Measurements from ENCODE around the gene UBE3B. TPM values are rescaled to one million over a fixed set of nuclear protein-coding genes. Genes with fewer than 3 reads are reported as not detected.
A peak's percentile ranks its signal among the peaks of the same experiment; 100 is the strongest.

UBE3B gene
- polyA plus RNA-seq, 3 donors = 14.4 to 25.9 (median 18.2) TPM

DNA sequence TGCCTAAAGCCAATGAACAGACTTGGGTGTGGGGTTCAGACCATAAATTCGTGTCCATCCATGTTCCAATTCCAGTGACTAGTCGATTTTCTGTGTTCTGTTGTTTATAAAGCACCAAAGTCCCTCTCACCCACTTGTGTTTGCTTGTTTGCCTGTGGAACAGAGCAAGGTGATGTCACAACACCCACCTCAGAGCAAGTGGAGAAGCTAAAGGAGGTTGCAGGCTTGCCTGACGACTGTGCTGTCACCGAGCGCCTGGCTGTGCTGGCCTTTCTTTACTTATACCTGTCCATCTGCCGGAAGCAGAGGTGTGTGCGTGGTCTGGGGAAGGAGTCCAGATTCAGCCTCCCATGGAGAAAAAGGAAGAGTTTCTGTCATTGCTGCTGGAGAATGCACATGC, 102.2 kb downstream of the UBE3B start:
- H4K20me1 ChIP-seq (ENCODE audit: insufficient read depth, low read length) = no peaks in the 10 kb centered on the region
- Mint-ChIP-seq H3K27ac (no peak overlapping the region), H3K27me3 (ENCODE audit: low read depth in 3 of 3) (peaks cover 0 to 1% (median 0%) of the 10 kb centered on the region in 3 donors), H3K36me3 (peaks cover 53 to 63% of the 10 kb centered on the region in 2 donors), H3K4me3 (no peak overlapping the region), H3K9me3 (no peaks in the 10 kb centered on the region), H3K4me1 (peaks cover 1% of the 10 kb centered on the region)
- H3K27me3 ChIP-seq (ENCODE audit: control insufficient read depth in 2 of 2, insufficient read depth in 2 of 2, low read length in 2 of 2) = no peaks in the 10 kb centered on the region
- no peak overlapping the region for H3K4me2 ChIP-seq (replicated peaks; ENCODE audit: extremely low read depth, low read length, poor library complexity, severe bottlenecking)
- intact Hi-C loops (cut with micrococcal nuclease) = loop anchor here in 1 of 2 donors (10.0 kb wide), 1 partner anchor 95 kb away; no protein-coding TSS in a partner anchor
- H3K4me1 ChIP-seq (ENCODE audit: control insufficient read depth in 1 of 2, insufficient read depth in 2 of 2, low read length in 2 of 2) = peaks cover under 1 to 2% of the 10 kb centered on the region in 2 donors
- H2AFZ ChIP-seq (ENCODE audit: insufficient read depth, low read depth, low read length, poor library complexity, severe bottlenecking) = no peak overlapping the region
- no peaks in the 10 kb centered on the region for H3K79me2 ChIP-seq (ENCODE audit: insufficient read depth, low read length)
- DNase-seq = no peak
- TF ChIP-seq, protein P1, sequence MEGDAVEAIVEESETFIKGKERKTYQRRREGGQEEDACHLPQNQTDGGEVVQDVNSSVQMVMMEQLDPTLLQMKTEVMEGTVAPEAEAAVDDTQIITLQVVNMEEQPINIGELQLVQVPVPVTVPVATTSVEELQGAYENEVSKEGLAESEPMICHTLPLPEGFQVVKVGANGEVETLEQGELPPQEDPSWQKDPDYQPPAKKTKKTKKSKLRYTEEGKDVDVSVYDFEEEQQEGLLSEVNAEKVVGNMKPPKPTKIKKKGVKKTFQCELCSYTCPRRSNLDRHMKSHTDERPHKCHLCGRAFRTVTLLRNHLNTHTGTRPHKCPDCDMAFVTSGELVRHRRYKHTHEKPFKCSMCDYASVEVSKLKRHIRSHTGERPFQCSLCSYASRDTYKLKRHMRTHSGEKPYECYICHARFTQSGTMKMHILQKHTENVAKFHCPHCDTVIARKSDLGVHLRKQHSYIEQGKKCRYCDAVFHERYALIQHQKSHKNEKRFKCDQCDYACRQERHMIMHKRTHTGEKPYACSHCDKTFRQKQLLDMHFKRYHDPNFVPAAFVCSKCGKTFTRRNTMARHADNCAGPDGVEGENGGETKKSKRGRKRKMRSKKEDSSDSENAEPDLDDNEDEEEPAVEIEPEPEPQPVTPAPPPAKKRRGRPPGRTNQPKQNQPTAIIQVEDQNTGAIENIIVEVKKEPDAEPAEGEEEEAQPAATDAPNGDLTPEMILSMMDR (IDR thresholded peaks at IDR 0.05) = no peak
- H3K9me3 ChIP-seq (replicated peaks in 1 of 2; ENCODE audit: control insufficient read depth in 1 of 2, insufficient read depth in 1 of 2, low read length in 2 of 2) = no peaks in the 10 kb centered on the region
- no peak overlapping the region for H3K27ac ChIP-seq (ENCODE audit: low read depth in 1 of 2, low read length in 2 of 2)
- H3K36me3 ChIP-seq (replicated peaks in 1 of 2; ENCODE audit: control insufficient read depth in 1 of 2, insufficient read depth in 2 of 2, low read length in 2 of 2) = peaks cover 24 to 68% of the 10 kb centered on the region in 2 donors
- 100% methylated on average over 4 of the region's 7 CpGs for WGBS (ENCODE audit: insufficient coverage)
- H3K9ac ChIP-seq (ENCODE audit: insufficient read depth, low read length, poor library complexity, severe bottlenecking) = no peak overlapping the region
- H3K4me3 ChIP-seq (replicated peaks in 1 of 3; ENCODE audit: low read depth in 2 of 3, low read length in 3 of 3) = no peak overlapping the region

DNA sequence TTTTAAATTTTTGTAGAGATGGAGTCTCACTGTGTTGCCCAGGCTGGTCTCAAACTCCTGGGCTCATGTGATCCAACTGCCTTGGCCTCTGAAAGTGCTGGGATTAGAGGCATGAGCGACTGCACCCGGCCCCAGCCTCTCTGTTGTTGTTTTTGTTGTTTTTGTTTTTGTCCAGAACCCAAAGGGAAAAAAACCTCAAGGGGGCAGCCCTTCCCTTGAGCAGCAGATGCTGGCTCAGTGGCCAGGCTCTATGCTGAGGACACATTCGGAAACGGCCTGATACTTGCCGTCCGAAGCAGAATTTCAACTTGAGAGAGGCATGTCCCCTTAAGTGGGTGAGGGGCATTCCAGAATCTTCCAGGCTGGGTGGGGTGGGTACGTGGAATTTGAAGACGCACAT, 102.8 kb downstream of the UBE3B start:
- Histone ChIP-seq H3K27me3 (ENCODE audit: control insufficient read depth in 2 of 2, insufficient read depth in 2 of 2, low read length in 2 of 2) (no peaks in the 10 kb centered on the region), H3K36me3 (replicated peaks in 1 of 2; ENCODE audit: control insufficient read depth in 1 of 2, insufficient read depth in 2 of 2, low read length in 2 of 2) (peaks cover 24 to 68% of the 10 kb centered on the region in 2 donors), H3K4me1 (ENCODE audit: control insufficient read depth in 1 of 2, insufficient read depth in 2 of 2, low read length in 2 of 2) (no peaks in the 10 kb centered on the region), H3K9me3 (replicated peaks in 1 of 2; ENCODE audit: control insufficient read depth in 1 of 2, insufficient read depth in 1 of 2, low read length in 2 of 2) (no peaks in the 10 kb centered on the region), H3K27ac (ENCODE audit: low read depth in 1 of 2, low read length in 2 of 2) (no peak overlapping the region), H3K79me2 (ENCODE audit: insufficient read depth, low read length) (no peaks in the 10 kb centered on the region), H3K4me2 (replicated peaks; ENCODE audit: extremely low read depth, low read length, poor library complexity, severe bottlenecking) (no peak overlapping the region), H4K20me1 (ENCODE audit: insufficient read depth, low read length) (no peaks in the 10 kb centered on the region), H3K9ac (ENCODE audit: insufficient read depth, low read length, poor library complexity, severe bottlenecking) (no peak overlapping the region), H2AFZ (ENCODE audit: insufficient read depth, low read depth, low read length, poor library complexity, severe bottlenecking) (no peak overlapping the region), H3K4me3 (replicated peaks in 1 of 3; ENCODE audit: low read depth in 2 of 3, low read length in 3 of 3) (no peak overlapping the region)
- WGBS (ENCODE audit: insufficient coverage) = 98% methylated on average over 7 of the region's 8 CpGs
- DNase-seq = no peak
- TF ChIP-seq, protein P1 (IDR thresholded peaks at IDR 0.05) = no peak
- no peaks in the 10 kb centered on the region for H3K9me3 Mint-ChIP-seq
- peak overlapping the region in 1 of 7 donors; percentile 11 for H3K27ac Mint-ChIP-seq
- H3K4me3 Mint-ChIP-seq = no peak overlapping the region
- intact Hi-C loops (cut with micrococcal nuclease) = no loop called here
- no peaks in the 10 kb centered on the region for H3K4me1 Mint-ChIP-seq
- H3K36me3 Mint-ChIP-seq = peaks cover 56 to 63% of the 10 kb centered on the region in 2 donors
- H3K27me3 Mint-ChIP-seq (ENCODE audit: low read depth in 3 of 3) = peaks cover 0 to 1% (median 0%) of the 10 kb centered on the region in 3 donors

Measured in CD14-positive monocyte (primary cell).